ENCODE results near the gene PPL.

PPL gene

DNA sequence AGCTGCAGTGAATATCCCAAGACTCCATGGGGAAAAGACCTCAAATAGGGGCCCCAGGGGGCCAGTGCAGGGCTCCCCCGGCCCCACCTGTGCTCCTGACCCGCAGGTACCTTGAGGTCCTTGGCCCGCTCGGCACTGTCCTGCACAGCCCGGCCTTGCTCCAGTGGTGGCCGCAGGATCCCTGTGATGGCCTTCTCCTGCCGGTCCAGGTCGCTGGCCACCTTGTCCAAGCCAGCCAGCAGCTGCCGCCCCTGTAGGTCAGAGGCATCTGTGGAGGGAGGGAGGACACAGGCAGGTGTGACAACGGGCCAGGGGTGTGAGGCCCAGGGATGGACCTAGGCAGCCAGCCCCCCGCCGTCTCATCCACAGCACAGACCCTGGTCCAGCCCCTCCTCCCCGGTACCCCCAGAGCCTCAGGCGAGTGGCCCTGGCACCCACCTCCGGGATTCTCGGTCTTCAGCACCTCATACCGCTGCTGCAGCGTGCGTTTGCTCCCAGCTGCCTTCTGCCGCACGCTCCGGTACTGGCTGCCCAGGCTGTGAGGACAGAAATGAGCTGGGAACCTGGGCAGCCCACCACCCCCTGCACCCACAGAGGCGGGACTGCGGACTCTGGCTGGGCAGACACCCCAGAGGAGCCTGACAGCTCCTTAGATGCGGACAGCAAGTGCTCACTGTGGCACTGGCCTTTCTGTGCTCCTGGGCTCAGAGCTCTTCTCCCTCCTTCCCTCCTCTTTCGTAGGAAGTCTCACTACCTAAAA, 43.7 kb downstream of the PPL start:
- Histone ChIP-seq H3K27me3 (ENCODE audit: insufficient read depth, low read depth, severe bottlenecking) (no peaks in the 10 kb centered on the region), H3K4me3 (ENCODE audit: low read depth, low read length) (no peak overlapping the region), H3K36me3 (peaks cover 13% of the 10 kb centered on the region), H3K9me3 (ENCODE audit: severe bottlenecking) (no peaks in the 10 kb centered on the region), H3K27ac (no peak overlapping the region)
- DNase-seq: no peak
- TF ChIP-seq, protein P1, sequence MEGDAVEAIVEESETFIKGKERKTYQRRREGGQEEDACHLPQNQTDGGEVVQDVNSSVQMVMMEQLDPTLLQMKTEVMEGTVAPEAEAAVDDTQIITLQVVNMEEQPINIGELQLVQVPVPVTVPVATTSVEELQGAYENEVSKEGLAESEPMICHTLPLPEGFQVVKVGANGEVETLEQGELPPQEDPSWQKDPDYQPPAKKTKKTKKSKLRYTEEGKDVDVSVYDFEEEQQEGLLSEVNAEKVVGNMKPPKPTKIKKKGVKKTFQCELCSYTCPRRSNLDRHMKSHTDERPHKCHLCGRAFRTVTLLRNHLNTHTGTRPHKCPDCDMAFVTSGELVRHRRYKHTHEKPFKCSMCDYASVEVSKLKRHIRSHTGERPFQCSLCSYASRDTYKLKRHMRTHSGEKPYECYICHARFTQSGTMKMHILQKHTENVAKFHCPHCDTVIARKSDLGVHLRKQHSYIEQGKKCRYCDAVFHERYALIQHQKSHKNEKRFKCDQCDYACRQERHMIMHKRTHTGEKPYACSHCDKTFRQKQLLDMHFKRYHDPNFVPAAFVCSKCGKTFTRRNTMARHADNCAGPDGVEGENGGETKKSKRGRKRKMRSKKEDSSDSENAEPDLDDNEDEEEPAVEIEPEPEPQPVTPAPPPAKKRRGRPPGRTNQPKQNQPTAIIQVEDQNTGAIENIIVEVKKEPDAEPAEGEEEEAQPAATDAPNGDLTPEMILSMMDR (IDR thresholded peaks at IDR 0.05; ENCODE audit: low read depth, low read length): no peak

DNA sequence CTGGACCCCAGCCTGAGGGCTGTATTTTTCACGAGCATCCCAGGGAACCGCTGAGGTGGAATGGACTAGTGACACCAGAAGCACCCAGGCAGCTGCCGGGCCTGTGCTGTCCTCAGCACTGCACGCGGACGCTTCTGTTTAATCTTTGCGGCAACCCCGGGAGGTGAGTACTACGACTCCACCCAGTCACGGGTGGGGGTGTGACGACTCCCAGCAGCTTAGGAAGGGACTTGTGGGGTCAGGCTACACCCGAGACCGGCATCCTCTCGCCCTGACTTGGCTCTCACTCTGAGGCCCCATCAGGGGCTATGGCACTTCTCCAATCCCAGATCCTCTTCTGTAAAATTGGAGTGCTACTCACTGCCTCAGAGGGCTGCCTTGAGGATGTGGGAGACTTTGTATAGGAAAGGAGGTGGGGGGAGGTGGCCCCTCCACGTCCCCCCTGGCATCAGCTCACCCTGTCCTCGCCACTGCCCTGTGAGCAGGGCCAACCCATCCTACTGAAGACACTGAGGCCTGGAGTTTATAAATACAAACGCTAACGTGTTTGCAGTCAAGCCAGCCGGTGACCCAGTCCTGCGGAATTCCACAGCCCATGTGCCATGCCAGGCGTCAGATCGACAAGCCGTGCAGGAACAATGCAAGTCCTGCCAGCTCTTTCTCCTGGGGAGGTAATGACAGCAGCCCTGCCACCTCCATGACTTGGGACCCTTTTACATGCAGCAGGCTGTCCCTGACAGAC, 44.4 kb downstream of the PPL start:
- Histone ChIP-seq H3K27ac (no peak overlapping the region), H3K27me3 (ENCODE audit: insufficient read depth, low read depth, severe bottlenecking) (no peaks in the 10 kb centered on the region), H3K4me3 (ENCODE audit: low read depth, low read length) (no peak overlapping the region), H3K36me3 (peaks cover 14% of the 10 kb centered on the region), H3K9me3 (ENCODE audit: severe bottlenecking) (no peaks in the 10 kb centered on the region)
- TF ChIP-seq, protein P1 (IDR thresholded peaks at IDR 0.05; ENCODE audit: low read depth, low read length): no peak
- peak; percentile 20 for DNase-seq

DNA sequence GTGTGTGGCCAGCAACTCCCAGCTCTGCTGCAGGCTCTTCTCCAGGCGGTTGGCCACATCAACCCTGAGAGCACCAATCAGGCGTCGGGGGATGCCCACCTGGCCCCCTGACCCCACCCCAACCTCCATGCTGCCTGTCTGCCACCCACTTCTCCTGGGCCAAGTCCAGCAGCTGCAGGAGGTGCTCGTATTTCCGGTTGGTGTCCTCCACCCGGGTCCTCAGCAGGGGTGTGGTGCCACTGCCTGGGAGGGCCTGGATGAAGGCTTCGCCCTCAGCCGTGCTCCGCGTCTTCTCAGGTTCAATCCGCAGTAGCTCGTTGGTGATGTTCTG, 45.1 kb downstream of the PPL start:
- TF ChIP-seq, protein P1 (IDR thresholded peaks at IDR 0.05; ENCODE audit: low read depth, low read length): no peak
- Histone ChIP-seq H3K27ac (no peak overlapping the region), H3K27me3 (ENCODE audit: insufficient read depth, low read depth, severe bottlenecking) (no peaks in the 10 kb centered on the region), H3K9me3 (ENCODE audit: severe bottlenecking) (no peaks in the 10 kb centered on the region), H3K4me3 (ENCODE audit: low read depth, low read length) (no peak overlapping the region), H3K36me3 (peaks cover 21% of the 10 kb centered on the region)
- DNase-seq: no peak

DNA sequence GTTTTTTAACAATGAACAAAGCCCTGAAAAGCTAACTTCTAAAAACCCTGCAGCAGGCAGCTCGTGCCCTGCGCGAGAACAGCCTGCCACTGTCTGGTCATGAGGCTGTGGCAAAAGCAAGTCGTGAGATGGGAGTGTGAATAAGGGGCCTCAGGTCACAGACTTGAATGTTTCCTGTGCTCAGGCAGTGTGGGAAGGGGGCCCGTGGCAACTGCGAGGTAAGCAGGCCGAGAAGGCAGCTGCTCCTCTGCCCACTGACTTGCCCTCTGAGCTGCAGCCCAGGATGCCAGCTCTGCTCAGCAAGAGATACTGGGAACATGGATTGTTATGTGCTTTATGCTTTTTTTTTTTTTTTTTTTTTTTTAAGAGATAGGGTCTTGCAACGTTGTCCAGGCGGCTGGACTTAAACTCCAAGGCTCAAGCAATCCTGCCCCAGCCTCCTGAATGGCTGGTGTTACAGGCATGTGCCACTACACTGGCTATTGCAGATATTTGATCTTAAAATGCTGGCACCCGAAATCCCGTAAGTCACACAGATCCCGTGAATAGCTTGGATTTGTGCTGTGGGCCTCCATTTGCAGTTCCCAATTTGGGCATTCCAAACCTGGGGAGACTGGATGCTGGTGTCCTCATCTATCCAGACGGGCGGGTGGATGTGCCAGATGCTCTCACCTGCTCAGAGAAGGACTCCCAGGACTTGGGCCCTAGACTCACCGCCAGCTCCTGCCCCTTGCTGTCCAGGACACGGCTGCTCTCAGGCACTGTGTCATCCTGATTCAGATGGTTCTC, 45.7 kb downstream of the PPL start:
- no peaks in the 10 kb centered on the region for H3K27me3 ChIP-seq (ENCODE audit: insufficient read depth, low read depth, severe bottlenecking)
- H3K36me3 ChIP-seq: peaks cover 23% of the 10 kb centered on the region
- no peak overlapping the region for H3K4me3 ChIP-seq (ENCODE audit: low read depth, low read length)
- TF ChIP-seq, protein P1 (IDR thresholded peaks at IDR 0.05; ENCODE audit: low read depth, low read length): no peak
- no peak overlapping the region for H3K27ac ChIP-seq
- H3K9me3 ChIP-seq (ENCODE audit: severe bottlenecking): no peaks in the 10 kb centered on the region
- DNase-seq: no peak

DNA sequence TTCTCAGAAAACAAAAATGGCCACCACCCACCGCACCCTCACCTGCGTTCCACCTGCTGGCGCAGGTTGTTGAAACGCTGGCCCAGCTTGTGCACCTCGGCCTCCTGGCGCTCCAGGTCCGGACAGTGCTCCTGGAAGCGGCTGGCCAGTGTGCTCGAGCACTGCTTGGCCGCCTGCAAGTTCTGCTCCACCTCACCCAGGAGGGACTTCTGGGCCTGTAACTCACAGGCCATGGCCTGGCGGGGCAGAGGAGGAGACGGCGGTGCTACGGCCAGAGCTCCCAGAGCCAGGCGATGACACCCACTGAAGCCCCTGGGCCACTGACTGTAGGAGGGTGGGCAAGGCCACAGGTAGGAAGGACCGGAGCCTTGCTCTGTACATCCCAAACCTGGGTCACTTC, 46.3 kb downstream of the PPL start:
- no peaks in the 10 kb centered on the region for H3K9me3 ChIP-seq (ENCODE audit: severe bottlenecking)
- DNase-seq: no peak
- peaks cover 25% of the 10 kb centered on the region for H3K36me3 ChIP-seq
- H3K27me3 ChIP-seq (ENCODE audit: insufficient read depth, low read depth, severe bottlenecking): no peaks in the 10 kb centered on the region
- H3K4me3 ChIP-seq (ENCODE audit: low read depth, low read length): no peak overlapping the region
- TF ChIP-seq, protein P1 (IDR thresholded peaks at IDR 0.05; ENCODE audit: low read depth, low read length): no peak
- no peak overlapping the region for H3K27ac ChIP-seq

Measured in WERI-Rb-1 (cell line).